SK-N-SH (cell line): ENCODE results near the gene MYO9B.

Experiments used
- CTCF ChIP-seq: fragments of 200-600 bp; sonication (generic); IDR thresholded peaks from 2 replicates; pipeline ENCODE4 v1.6.1; 2017; ENCODE audit warnings: antibody characterized with exemption, mild to moderate bottlenecking, moderate library complexity
- FOXM1 ChIP-seq: IDR thresholded peaks from 2 replicates; pipeline ENCODE4 v1.4.0; 2012; ENCODE audit warnings: low read depth, mild to moderate bottlenecking
- TAF1 ChIP-seq: IDR thresholded peaks from 2 replicates; pipeline ENCODE4 v1.6.1; 2012; ENCODE audit warnings: low read depth, mild to moderate bottlenecking, low read length, moderate library complexity, borderline replicate concordance

GRCh38 chr19:17077447-17078028, 2.0 kb downstream of the MYO9B start:
- TF ChIP-seq FOXM1 (no peak), CTCF (no peak), TAF1 (no peak)
